Measurements from ENCODE around the gene NFYA.
"Not testable (repeated sequence)": the region's sequence is repeated elsewhere in the genome, so short reads cannot be mapped to it uniquely, and the experiment has no call there.

NFYA gene

DNA sequence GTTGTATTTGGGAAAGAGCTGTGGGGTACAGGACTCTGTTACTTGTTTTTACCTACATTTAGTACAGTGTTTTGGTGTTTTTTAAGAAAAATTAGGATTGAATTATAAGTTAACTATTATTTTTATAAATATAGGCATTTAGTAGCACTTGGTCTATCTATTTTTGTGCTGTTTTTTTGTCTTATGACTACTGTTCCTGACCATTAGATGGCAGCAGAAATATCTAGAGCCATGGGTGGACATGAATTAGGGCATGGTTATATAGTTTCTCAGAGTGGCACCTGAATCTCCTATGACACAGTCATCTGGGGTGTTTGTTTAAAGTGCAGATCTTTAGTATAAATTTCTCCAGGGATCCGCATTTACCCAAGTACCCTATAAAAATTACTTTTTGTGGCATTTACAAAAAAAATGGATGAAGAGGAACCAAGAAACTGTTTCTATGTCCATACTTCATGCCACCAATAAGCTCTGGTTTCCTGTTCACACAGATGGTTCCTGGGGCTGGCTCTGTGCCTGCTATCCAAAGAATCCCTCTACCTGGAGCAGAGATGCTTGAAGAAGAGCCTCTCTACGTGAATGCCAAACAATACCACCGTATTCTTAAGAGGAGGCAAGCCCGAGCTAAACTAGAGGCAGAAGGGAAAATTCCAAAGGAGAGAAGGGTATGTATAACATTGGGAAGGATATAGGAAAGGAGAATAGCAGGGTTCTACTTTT is 19.8 kb downstream of the NFYA start:
- FAIRE-seq, result no peak
- no peak for DNase-seq (ENCODE audit: insufficient read length, low spot score)
- TF ChIP-seq POLR2A (IDR thresholded peaks at IDR 0.05; ENCODE audit: low read depth, low read length), result no peak

DNA sequence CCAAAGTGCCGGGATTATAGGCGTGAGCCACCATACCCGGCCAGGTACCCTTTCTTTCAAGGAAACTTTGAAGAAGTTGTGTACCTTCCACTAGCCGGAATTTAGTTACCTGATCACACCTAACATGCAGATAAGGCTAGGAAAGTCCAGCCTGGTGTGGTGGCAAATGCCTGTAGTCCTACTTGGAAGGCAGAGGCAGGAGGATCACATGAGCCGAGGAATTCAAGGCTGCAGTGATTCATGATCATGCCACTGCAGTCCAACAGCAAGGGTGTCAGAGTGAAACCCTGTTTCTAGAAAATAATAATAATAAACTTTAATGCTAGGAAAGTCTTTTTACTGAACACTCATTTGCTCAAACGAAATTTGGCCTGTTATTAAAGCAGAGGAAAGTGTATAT is 21.0 kb downstream of the NFYA start:
- no peak for DNase-seq (ENCODE audit: insufficient read length, low spot score)
- TF ChIP-seq POLR2A (IDR thresholded peaks at IDR 0.05; ENCODE audit: low read depth, low read length), result no peak
- FAIRE-seq, result no peak

DNA sequence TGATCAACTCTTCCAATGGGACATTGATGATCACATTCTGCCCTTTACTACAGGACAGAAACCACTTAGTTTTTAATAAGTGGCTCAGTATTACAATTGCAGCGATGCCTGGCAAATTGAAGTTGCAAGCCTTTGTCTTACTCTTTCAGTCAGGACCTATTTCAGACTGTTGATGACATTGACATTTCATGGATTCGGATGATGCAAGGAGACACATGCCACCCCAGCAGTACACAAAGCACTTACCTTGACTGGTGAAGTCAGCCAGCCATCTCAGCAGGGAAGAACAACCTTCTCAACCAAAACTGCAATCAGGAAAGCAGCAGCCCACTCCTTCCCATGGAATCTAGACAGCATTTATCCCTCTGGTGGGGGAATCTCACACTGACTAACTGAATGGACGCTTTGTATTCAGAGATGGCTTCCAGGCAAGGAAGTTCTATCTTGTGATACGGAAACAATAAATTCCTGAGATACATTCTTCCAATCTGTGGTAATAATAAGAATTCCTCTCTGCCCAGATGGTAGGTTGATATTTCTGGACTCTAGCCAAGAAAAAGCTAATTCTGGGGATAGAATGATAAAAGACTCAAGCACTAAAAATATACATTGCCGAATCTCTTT is 24.8 kb downstream of the NFYA start:
- no peak for FAIRE-seq

DNA sequence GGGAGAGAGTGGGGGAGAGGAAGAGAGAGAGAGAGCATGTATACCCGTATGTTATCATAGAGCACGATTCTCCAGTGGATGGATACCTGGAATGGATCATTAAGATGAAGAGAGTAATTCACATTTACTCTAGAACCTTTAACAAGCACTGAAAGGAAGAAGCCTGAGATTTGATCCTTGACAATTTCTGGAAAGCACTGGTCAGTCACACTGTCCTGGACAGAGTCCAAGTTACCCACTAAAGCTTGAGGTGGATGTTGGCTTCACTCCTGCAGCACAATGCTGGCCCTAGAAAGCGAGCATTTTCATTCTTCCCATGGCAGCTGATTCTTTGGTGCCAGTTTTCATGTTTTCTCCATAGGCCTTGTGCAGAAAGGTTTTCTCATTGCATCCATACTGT is 25.6 kb downstream of the NFYA start:
- no peak for TF ChIP-seq POLR2A (IDR thresholded peaks at IDR 0.05; ENCODE audit: low read depth, low read length)
- DNase-seq (ENCODE audit: insufficient read length, low spot score), result no peak
- FAIRE-seq, result no peak

More for the DNA sequence above, 24.8 kb downstream of the NFYA start:
- DNase-seq (ENCODE audit: insufficient read length, low spot score), result no peak
- no peak for TF ChIP-seq POLR2A (IDR thresholded peaks at IDR 0.05; ENCODE audit: low read depth, low read length)

- FAIRE-seq (no peak), DNase-seq (ENCODE audit: insufficient read length, low spot score) (no peak)
- TF ChIP-seq POLR2A (IDR thresholded peaks at IDR 0.05; ENCODE audit: low read depth, low read length), result no peak
Measured at GRCh38 chr6:41100871-41101287, 28.1 kb downstream of the NFYA start.

DNA sequence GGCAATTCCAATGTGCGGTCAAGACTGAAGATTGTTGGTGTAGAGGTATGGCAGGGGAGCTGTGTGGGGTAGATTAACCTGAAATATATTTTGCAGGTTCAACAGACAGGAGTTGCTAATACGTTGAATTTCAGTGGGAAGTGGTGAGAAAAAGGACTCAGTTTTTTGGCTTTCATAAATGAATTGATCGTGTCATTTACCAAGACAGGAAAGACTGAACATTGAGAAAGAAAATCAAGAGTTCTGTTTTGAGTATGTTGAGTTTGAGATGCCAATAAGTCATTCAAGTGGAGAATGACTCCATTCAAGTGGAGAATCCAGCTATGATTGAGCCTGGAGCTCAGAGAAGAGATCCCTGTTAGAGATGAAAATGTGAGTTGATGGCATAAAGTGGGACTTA is 31.1 kb downstream of the NFYA start:
- FAIRE-seq (no peak), DNase-seq (ENCODE audit: insufficient read length, low spot score) (no peak)
- no peak for TF ChIP-seq POLR2A (IDR thresholded peaks at IDR 0.05; ENCODE audit: low read depth, low read length)

DNA sequence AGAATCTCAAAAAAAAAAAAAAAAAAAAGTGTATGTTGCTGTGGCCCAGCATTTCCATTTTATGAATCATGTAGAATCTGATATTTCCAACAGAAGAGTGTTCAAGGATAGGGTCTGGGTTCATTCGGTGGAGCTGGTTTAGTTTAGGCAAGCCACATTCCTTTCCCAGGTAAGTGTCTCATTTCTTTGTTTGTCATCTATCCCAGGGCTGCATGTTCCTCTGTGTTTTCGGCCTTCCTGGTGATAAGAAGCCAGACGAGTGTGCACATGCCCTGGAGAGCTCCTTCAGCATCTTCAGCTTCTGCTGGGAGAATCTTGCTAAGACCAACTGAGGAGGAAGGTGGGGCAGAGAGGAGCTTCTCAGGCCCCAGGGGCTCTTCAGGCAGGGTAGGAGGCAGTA is 38.2 kb downstream of the NFYA start:
- no peak for TF ChIP-seq POLR2A (IDR thresholded peaks at IDR 0.05; ENCODE audit: low read depth, low read length)
- FAIRE-seq, result no peak
- no peak for DNase-seq (ENCODE audit: insufficient read length, low spot score)

DNA sequence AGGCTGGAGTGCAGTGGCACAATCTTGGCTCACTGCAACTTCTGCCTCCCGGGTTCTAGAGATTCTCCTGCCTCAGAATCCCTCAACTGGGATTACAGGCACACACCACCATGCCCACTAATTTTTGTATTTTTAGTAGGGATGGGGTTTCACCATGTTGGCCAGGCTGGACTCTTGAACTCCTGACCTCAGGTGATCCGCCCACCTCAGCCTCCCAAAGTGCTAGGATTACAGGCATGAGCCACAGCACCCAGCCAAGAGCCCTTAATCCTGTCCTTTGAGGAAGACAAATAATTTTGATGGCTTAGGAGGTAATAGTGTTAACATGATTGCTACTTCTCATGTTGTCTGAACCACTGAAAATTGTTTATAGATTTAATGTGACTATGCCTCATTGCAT is 42.3 kb downstream of the NFYA start:
- not testable (repeated sequence) for DNase-seq (ENCODE audit: insufficient read length, low spot score); FAIRE-seq

- DNase-seq (ENCODE audit: insufficient read length, low spot score), result no peak
- FAIRE-seq, result no peak
Measured at GRCh38 chr6:41119508-41119907, 46.7 kb downstream of the NFYA start.

GRCh38 chr6:41120058-41120457 is 47.3 kb downstream of the NFYA start:
- DNase-seq (ENCODE audit: insufficient read length, low spot score) (no peak), FAIRE-seq (no peak)
- no peak for TF ChIP-seq POLR2A (IDR thresholded peaks at IDR 0.05; ENCODE audit: low read depth, low read length)

More at GRCh38 chr6:41119508-41119907, 46.7 kb downstream of the NFYA start:
- no peak for TF ChIP-seq POLR2A (IDR thresholded peaks at IDR 0.05; ENCODE audit: low read depth, low read length)

DNA sequence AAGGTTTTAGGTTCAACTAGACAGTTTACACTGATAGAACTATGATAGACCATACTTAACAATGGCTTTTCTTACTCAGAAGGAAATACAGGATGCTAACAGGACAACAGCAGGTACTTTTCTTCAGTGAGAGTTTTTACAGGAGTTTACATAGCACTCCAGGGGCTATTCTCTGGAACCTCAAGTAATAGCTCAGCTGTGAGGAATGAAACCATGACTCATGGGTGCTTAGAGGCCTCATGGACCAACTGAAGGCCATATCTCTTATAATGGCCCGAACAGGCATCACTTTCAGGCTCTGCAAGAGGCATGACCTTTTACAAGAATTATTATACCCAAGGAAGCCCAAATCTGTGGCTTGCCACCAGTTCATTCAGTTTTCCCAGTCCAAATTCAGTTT is 49.6 kb downstream of the NFYA start:
- DNase-seq (ENCODE audit: insufficient read length, low spot score), result no peak
- no peak for TF ChIP-seq POLR2A (IDR thresholded peaks at IDR 0.05; ENCODE audit: low read depth, low read length)

GRCh38 chr6:41122918-41123317 is 50.1 kb downstream of the NFYA start:
- DNase-seq (ENCODE audit: insufficient read length, low spot score), result no peak
- TF ChIP-seq POLR2A (IDR thresholded peaks at IDR 0.05; ENCODE audit: low read depth, low read length), result no peak
- FAIRE-seq, result no peak

More for the DNA sequence above, 49.6 kb downstream of the NFYA start:
- FAIRE-seq, result no peak

GRCh38 chr6:41125282-41125681 is 52.5 kb downstream of the NFYA start:
- no peak for DNase-seq (ENCODE audit: insufficient read length, low spot score)
- FAIRE-seq, result no peak
- no peak for TF ChIP-seq POLR2A (IDR thresholded peaks at IDR 0.05; ENCODE audit: low read depth, low read length)

GRCh38 chr6:41132254-41132653 is 59.5 kb downstream of the NFYA start:
- TF ChIP-seq POLR2A (IDR thresholded peaks at IDR 0.05; ENCODE audit: low read depth, low read length), result no peak
- FAIRE-seq, result no peak
- DNase-seq (ENCODE audit: insufficient read length, low spot score), result no peak

Measured in H54 (cell line).